Esophagus squamous epithelium (tissue), 5 donors: ENCODE measurements around the gene ATRNL1. TPM values are rescaled to one million over a fixed set of nuclear protein-coding genes. Genes with fewer than 3 reads are reported as not detected.

ENCODE experiments used
- DNase-seq: peaks from one replicate; lab custom pipeline; 2025; lab: John Stamatoyannopoulos, UW
- H3K27ac ChIP-seq, 4 donors: fragments of 200-600 bp; sonication (generic); one replicate each; pipeline ENCODE4 v1.5.1; 2016 to 2019; ENCODE audit warnings: mild to moderate bottlenecking in 1 of 4
- H3K27me3 ChIP-seq, 4 donors: fragments of 200-600 bp; sonication (generic); 1 replicate in 3 of 4; 2 replicates in 1 of 4; pipeline versions ENCODE4 v1.5.1 to v1.6.0; 2017 to 2021; ENCODE audit warnings: antibody characterized with exemption in 1 of 4
- H3K36me3 ChIP-seq, 3 donors: fragments of 200-600 bp; sonication (generic); one replicate each; pipeline ENCODE4 v1.5.1; 2016 to 2019
- H3K4me1 ChIP-seq, 3 donors: fragments of 200-600 bp; sonication (generic); one replicate each; pipeline ENCODE4 v1.5.1; 2017 to 2019
- H3K4me3 ChIP-seq, 4 donors: fragments of 200-600 bp; sonication (generic); 1 replicate in 3 of 4; 2 replicates in 1 of 4; pipeline ENCODE4 v1.5.1; 2016 to 2019; ENCODE audit warnings: mild to moderate bottlenecking in 2 of 4, moderate library complexity in 1 of 4
- H3K9me3 ChIP-seq, 3 donors: fragments of 200-600 bp; sonication (generic); one replicate each; pipeline ENCODE4 v1.5.1; 2016 to 2019
- POLR2A ChIP-seq, 4 donors: fragments of 450-650 bp; IDR thresholded peaks; one replicate each; pipeline ENCODE4 v1.6.1; 2017; ENCODE audit warnings: antibody characterized with exemption in 4 of 4, mild to moderate bottlenecking in 4 of 4, moderate library complexity in 3 of 4
- WGBS, 2 donors: methylation state at CpG; one replicate each; pipeline ENCODE4 v1.1.5; 2018; 5-methylcytosine and 5-hydroxymethylcytosine counted together
- intact Hi-C: fragments of 100-400 bp; cut with DNase I; formaldehyde crosslinking; loops from one replicate; pipeline ENCODE4 v1.15.0; 2022
- total RNA-seq, 4 donors: library from RNA; depleted of rRNA; stranded (reverse); fragments of >200 nt; gene quantifications; one replicate each; pipeline ENCODE4 v1.1.0, GENCODE V29; 2016
- TF ChIP-seq, protein P1 (sequence below), 6 experiments: fragments of 450-650 bp in 4 of 6; fragments of 200-600 bp in 2 of 6; sonication (generic) in 2 of 6; IDR thresholded peaks; one replicate each; pipeline ENCODE4 v1.5.1; 2016 to 2019; ENCODE audit warnings: antibody characterized with exemption in 6 of 6, mild to moderate bottlenecking in 4 of 6, moderate library complexity in 4 of 6
- donor health status: DM: yes; HTN: yes; CAD: no.

The ATRNL1 gene
- total RNA-seq, 4 donors from 2014 or later: 0.64 to 15.1 (median 2.6) TPM

DNA sequence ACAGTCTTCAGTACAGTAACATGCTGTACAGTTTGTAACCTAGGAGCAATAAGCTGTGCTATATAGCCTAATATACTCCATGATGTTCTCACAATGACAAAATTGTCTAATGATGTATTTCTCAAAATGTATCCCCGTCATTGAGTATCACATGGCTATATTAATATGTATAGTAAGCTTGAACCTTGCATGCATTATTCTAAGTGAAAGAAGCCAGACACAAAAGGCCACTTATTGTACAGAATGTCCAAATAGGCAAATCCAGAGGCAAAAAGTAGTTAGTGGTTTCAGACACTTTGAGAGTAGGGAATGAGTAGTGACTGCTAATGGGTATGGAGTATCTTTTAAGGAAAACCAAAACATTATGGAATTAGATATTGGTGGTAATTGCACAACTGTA lies 545.1 kb downstream of the ATRNL1 start:
- WGBS, 2 donors: 71 to 75% methylated on average over 1 of the region's 1 CpG
- Histone ChIP-seq H3K27me3 (no peaks in the 10 kb centered on the region), H3K27ac (no peak overlapping the region), H3K4me3 (no peak overlapping the region), H3K9me3 (no peaks in the 10 kb centered on the region), H3K4me1 (no peaks in the 10 kb centered on the region), H3K36me3 (no peaks in the 10 kb centered on the region)
- TF ChIP-seq POLR2A (IDR thresholded peaks at IDR 0.05): no peak
- TF ChIP-seq, protein P1, sequence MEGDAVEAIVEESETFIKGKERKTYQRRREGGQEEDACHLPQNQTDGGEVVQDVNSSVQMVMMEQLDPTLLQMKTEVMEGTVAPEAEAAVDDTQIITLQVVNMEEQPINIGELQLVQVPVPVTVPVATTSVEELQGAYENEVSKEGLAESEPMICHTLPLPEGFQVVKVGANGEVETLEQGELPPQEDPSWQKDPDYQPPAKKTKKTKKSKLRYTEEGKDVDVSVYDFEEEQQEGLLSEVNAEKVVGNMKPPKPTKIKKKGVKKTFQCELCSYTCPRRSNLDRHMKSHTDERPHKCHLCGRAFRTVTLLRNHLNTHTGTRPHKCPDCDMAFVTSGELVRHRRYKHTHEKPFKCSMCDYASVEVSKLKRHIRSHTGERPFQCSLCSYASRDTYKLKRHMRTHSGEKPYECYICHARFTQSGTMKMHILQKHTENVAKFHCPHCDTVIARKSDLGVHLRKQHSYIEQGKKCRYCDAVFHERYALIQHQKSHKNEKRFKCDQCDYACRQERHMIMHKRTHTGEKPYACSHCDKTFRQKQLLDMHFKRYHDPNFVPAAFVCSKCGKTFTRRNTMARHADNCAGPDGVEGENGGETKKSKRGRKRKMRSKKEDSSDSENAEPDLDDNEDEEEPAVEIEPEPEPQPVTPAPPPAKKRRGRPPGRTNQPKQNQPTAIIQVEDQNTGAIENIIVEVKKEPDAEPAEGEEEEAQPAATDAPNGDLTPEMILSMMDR (IDR thresholded peaks at IDR 0.05): no peak
- DNase-seq: no peak
- intact Hi-C loops: no loop called here

DNA sequence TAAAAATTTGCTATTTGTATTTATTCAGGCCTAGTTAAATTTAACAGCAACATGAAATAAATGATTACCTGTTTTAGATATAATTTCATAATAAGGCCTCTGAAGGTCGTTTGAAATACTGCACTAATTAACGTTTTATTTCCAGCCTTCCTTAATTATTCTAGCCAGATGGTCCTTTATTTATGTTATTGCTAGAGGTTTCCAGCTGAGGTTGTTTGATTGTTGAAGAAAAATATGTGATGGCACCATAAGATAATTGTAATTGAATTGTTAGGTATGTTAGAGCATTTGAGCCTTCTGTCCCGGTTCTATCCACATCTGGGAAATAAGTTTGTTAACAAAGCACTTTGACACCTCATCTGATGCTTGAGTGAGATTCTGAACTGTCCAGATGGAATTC lies 556.1 kb downstream of the ATRNL1 start:
- H3K27ac ChIP-seq: no peak overlapping the region
- intact Hi-C loops: no loop called here
- no peak overlapping the region for H3K4me3 ChIP-seq
- no peaks in the 10 kb centered on the region for H3K4me1 ChIP-seq
- WGBS, 2 donors: 47 to 53% methylated on average over 3 of the region's 3 CpGs
- no peaks in the 10 kb centered on the region for H3K9me3 ChIP-seq
- no peaks in the 10 kb centered on the region for H3K27me3 ChIP-seq
- no peak for DNase-seq
- TF ChIP-seq, protein P1 (IDR thresholded peaks at IDR 0.05): no peak
- TF ChIP-seq POLR2A (IDR thresholded peaks at IDR 0.05): no peak
- no peaks in the 10 kb centered on the region for H3K36me3 ChIP-seq

- no peak for TF ChIP-seq POLR2A (IDR thresholded peaks at IDR 0.05)
- TF ChIP-seq, protein P1 (IDR thresholded peaks at IDR 0.05): no peak
- no peak for DNase-seq
- Histone ChIP-seq H3K4me1 (no peaks in the 10 kb centered on the region), H3K27ac (no peak overlapping the region), H3K4me3 (no peak overlapping the region), H3K27me3 (no peaks in the 10 kb centered on the region), H3K36me3 (no peaks in the 10 kb centered on the region), H3K9me3 (no peaks in the 10 kb centered on the region)
- WGBS, 2 donors: 15 to 27% methylated on average over 1 of the region's 1 CpG
- intact Hi-C loops: no loop called here
Measured at GRCh38 chr10:115653473-115653872, 560.3 kb downstream of the ATRNL1 start.

- 68 to 75% methylated on average over 5 of the region's 5 CpGs for WGBS, 2 donors
- H3K4me1 ChIP-seq: no peaks in the 10 kb centered on the region
- intact Hi-C loops: no loop called here
- TF ChIP-seq, protein P1 (IDR thresholded peaks at IDR 0.05): no peak
- TF ChIP-seq POLR2A (IDR thresholded peaks at IDR 0.05): no peak
- no peaks in the 10 kb centered on the region for H3K9me3 ChIP-seq
- H3K27ac ChIP-seq: no peak overlapping the region
- H3K4me3 ChIP-seq: no peak overlapping the region
- H3K36me3 ChIP-seq: no peaks in the 10 kb centered on the region
- no peaks in the 10 kb centered on the region for H3K27me3 ChIP-seq
- no peak for DNase-seq
Measured at GRCh38 chr10:115654961-115655360, 561.8 kb downstream of the ATRNL1 start.

- no peak for DNase-seq
- Histone ChIP-seq H3K9me3 (no peaks in the 10 kb centered on the region), H3K4me3 (no peak overlapping the region), H3K4me1 (no peaks in the 10 kb centered on the region), H3K27me3 (no peaks in the 10 kb centered on the region), H3K27ac (no peak overlapping the region), H3K36me3 (no peaks in the 10 kb centered on the region)
- intact Hi-C loops: no loop called here
- no peak for TF ChIP-seq POLR2A (IDR thresholded peaks at IDR 0.05)
- TF ChIP-seq, protein P1 (IDR thresholded peaks at IDR 0.05): no peak
- 67 to 70% methylated on average over 4 of the region's 4 CpGs for WGBS, 2 donors
Measured at GRCh38 chr10:115657161-115657860, 564.1 kb downstream of the ATRNL1 start.
